GM23338 (cell line): ENCODE measurements around the gene STRN3. TPM values are rescaled to one million over a fixed set of nuclear protein-coding genes. Genes with fewer than 3 reads are reported as not detected.

ENCODE experiments used
- ATAC-seq: fragments of 200-7000 bp; cut with Tn5 transposase; 3 replicates; pipeline ENCODE4 v1.9.1; 2020
- DNase-seq: peaks from one replicate; pipeline ENCODE4 v3.0.0-alpha.2; 2015; ENCODE audit warnings: low spot score
- H2AFZ ChIP-seq: fragments of 200-600 bp; sonication (generic); 2 replicates; pipeline ENCODE4 v1.8.0; 2016; ENCODE audit warnings: antibody characterized with exemption, mild to moderate bottlenecking, moderate library complexity
- H3F3A ChIP-seq: fragments of 200-600 bp; sonication (generic); replicated peaks from 2 replicates; pipeline ENCODE4 v1.8.0; 2017; ENCODE audit warnings: antibody characterized with exemption, mixed run types, low read depth
- H3K27ac ChIP-seq: fragments of 200-600 bp; sonication (generic); 2 replicates; pipeline ENCODE4 v1.6.1; 2016; ENCODE audit warnings: low read depth
- H3K27me3 ChIP-seq: fragments of 200-600 bp; sonication (generic); 2 replicates; pipeline ENCODE4 v1.8.0; 2016; ENCODE audit warnings: mild to moderate bottlenecking, mixed run types, moderate library complexity; ENCODE audit not compliant: insufficient read depth
- H3K36me3 ChIP-seq: fragments of 200-600 bp; sonication (generic); 2 replicates; pipeline ENCODE4 v1.8.0; 2016; ENCODE audit warnings: mild to moderate bottlenecking; ENCODE audit not compliant: insufficient read depth
- H3K4me1 ChIP-seq: fragments of 200-600 bp; sonication (generic); 2 replicates; pipeline ENCODE4 v1.8.0; 2016; ENCODE audit warnings: mild to moderate bottlenecking, moderate library complexity; ENCODE audit not compliant: insufficient read depth
- H3K4me2 ChIP-seq: fragments of 200-600 bp; sonication (generic); 2 replicates; pipeline ENCODE4 v1.7.1; 2017; ENCODE audit warnings: mixed run types
- H3K4me3 ChIP-seq: fragments of 200-600 bp; sonication (generic); 2 replicates; pipeline ENCODE4 v1.6.1; 2016; ENCODE audit warnings: mixed run types
- H3K79me2 ChIP-seq: fragments of 200-600 bp; sonication (generic); replicated peaks from 2 replicates; pipeline ENCODE4 v1.8.0; 2017; ENCODE audit warnings: mild to moderate bottlenecking; ENCODE audit not compliant: insufficient read depth
- H3K9me2 ChIP-seq: fragments of 200-600 bp; sonication (generic); 2 replicates; pipeline ENCODE4 v1.8.0; 2017; ENCODE audit not compliant: insufficient read depth
- H4K20me1 ChIP-seq: fragments of 200-600 bp; sonication (generic); replicated peaks from 2 replicates; pipeline ENCODE4 v1.8.0; 2017; ENCODE audit warnings: mild to moderate bottlenecking; ENCODE audit not compliant: insufficient read depth
- H3K27ac Mint-ChIP-seq: 2 replicates; pipeline ENCODE4 v1.8.0; 2020; ENCODE audit warnings: inconsistent platforms, mild to moderate bottlenecking, moderate library complexity, mixed read lengths
- H3K27me3 Mint-ChIP-seq: 3 replicates; pipeline ENCODE4 v1.8.0; 2022; ENCODE audit warnings: low read depth, mild to moderate bottlenecking, moderate library complexity, mixed read lengths, inconsistent platforms; ENCODE audit not compliant: insufficient read depth, poor library complexity
- H3K36me3 Mint-ChIP-seq: 3 replicates; pipeline ENCODE4 v1.8.0; 2021; ENCODE audit warnings: low read depth, mild to moderate bottlenecking, inconsistent platforms, moderate library complexity, mixed read lengths
- H3K4me1 Mint-ChIP-seq: 3 replicates; pipeline ENCODE4 v1.8.0; 2020; ENCODE audit warnings: mild to moderate bottlenecking, inconsistent platforms, mixed read lengths
- H3K4me3 Mint-ChIP-seq: 3 replicates; pipeline ENCODE4 v1.8.0; 2021; ENCODE audit warnings: moderate library complexity, mild to moderate bottlenecking, inconsistent platforms, mixed read lengths
- H3K9me3 Mint-ChIP-seq: 3 replicates; pipeline ENCODE4 v1.8.0; 2020; ENCODE audit warnings: moderate library complexity, mild to moderate bottlenecking, inconsistent platforms, mixed read lengths
- CTCF ChIP-seq, 2 experiments: fragments of 200-600 bp in 1 of 2; sonication (generic) in 1 of 2; conservative IDR thresholded peaks; 2 replicates each; pipeline versions ENCODE4 v1.5.1 to v1.6.1; 2016 to 2017; ENCODE audit warnings: antibody characterized with exemption in 2 of 2, low read depth in 2 of 2, mild to moderate bottlenecking in 2 of 2, moderate library complexity in 1 of 2
- ETS1 ChIP-seq: IDR thresholded peaks from 2 replicates; pipeline ENCODE4 v1.6.1; 2016; ENCODE audit warnings: antibody characterized with exemption
- JUNB ChIP-seq: IDR thresholded peaks from one replicate; pipeline ENCODE4 v1.6.1; 2016; ENCODE audit warnings: antibody characterized with exemption; ENCODE audit not compliant: unreplicated experiment
- NANOG ChIP-seq: IDR thresholded peaks from 2 replicates; pipeline ENCODE4 v1.6.1; 2016; ENCODE audit warnings: antibody characterized with exemption, borderline replicate concordance
- POLR2AphosphoS5 ChIP-seq: IDR thresholded peaks from 2 replicates; pipeline ENCODE4 v1.6.1; 2016; ENCODE audit warnings: antibody characterized with exemption, low read depth
- REST ChIP-seq: IDR thresholded peaks from one replicate; pipeline ENCODE4 v1.6.1; 2018; ENCODE audit warnings: antibody characterized with exemption; ENCODE audit not compliant: unreplicated experiment
- STAT1 ChIP-seq: IDR thresholded peaks from one replicate; pipeline ENCODE4 v1.6.1; 2016; ENCODE audit warnings: antibody characterized with exemption; ENCODE audit not compliant: unreplicated experiment
- ZNF114 ChIP-seq: fragments of 250-450 bp; sonication (Bioruptor Pico); IDR thresholded peaks from 2 replicates; pipeline ENCODE4 v1.5.0; 2020; ENCODE audit warnings: mild to moderate bottlenecking, moderate library complexity
- ZNF331 ChIP-seq: fragments of 250-450 bp; sonication (Bioruptor Pico); IDR thresholded peaks from 2 replicates; pipeline ENCODE4 v1.5.0; 2020; ENCODE audit warnings: low read depth, mild to moderate bottlenecking, moderate library complexity
- polyA plus RNA-seq: library from polyadenylated mRNA; unstranded; fragments of >200 nt; fragmentation: Nextera tagmentation; extraction: Ambion mirVana; gene quantifications from 2 replicates; pipeline ENCODE4 v1.2.1, GENCODE V29; 2016
- total RNA-seq: library from RNA; depleted of rRNA; stranded (reverse); fragments of >200 nt; shearing (Covaris generic); gene quantifications from 2 replicates; pipeline ENCODE4 v1.2.3, GENCODE V29; 2014

Gene STRN3
- total and polyA plus RNA-seq, 2 experiments from 2014 or later, result 35.0 to 40.6 TPM

DNA sequence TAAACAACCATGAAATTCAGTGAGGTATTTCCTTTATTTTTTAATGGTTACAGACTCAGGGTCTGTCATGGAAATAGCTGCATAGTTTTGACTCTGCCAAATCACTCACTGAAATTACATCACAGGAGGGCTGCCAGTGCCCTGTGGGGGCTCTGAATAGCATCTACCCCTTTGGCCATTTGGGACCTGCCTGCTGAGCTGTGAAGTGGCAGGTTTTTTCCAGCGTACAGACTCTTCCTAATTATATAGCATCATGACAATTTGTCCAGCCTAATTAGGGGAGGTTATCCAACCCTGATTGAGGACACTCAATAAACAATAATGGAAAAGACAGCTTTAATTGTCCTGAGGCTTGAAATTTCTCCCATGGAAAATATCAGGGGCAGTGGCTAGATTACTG lies 153.6 kb downstream of the STRN3 start (continued):
- no peak for TF ChIP-seq POLR2AphosphoS5
- TF ChIP-seq CTCF (conservative IDR thresholded peaks at IDR 0.05; ENCODE audit: low read depth in 2 of 2), result no peak
- no peak for TF ChIP-seq STAT1
- no peak for TF ChIP-seq ZNF114 (CRISPR knock-in tag)
- TF ChIP-seq ZNF331 (CRISPR knock-in tag), result no peak
- no peak for TF ChIP-seq REST
- TF ChIP-seq ETS1, result no peak

- peaks cover 25% of the 10 kb centered on the region for H3K27me3 ChIP-seq
- Mint-ChIP-seq H3K27me3 (peaks cover 22% of the 10 kb centered on the region), H3K27ac (no peak overlapping the region), H3K4me3 (no peak overlapping the region), H3K9me3 (no peaks in the 10 kb centered on the region), H3K36me3 (no peaks in the 10 kb centered on the region), H3K4me1 (peaks cover 34% of the 10 kb centered on the region)
- DNase-seq (no peak), ATAC-seq (no peak)
- TF ChIP-seq ZNF331 (CRISPR knock-in tag) (no peak), JUNB (no peak), ETS1 (no peak), NANOG (no peak)
- no peak overlapping the region; the same call in 1 of the 2 replicates for H2AFZ ChIP-seq
- no peaks in the 10 kb centered on the region for H3K9me2 ChIP-seq
- no peak overlapping the region for H3K4me3 ChIP-seq
- H3F3A ChIP-seq, result no peaks in the 10 kb centered on the region
- no peaks in the 10 kb centered on the region for H3K79me2 ChIP-seq
- H3K4me2 ChIP-seq, result no peak overlapping the region
- no peaks in the 10 kb centered on the region for H4K20me1 ChIP-seq
- H3K4me1 ChIP-seq, result peaks cover 39% of the 10 kb centered on the region
- H3K36me3 ChIP-seq, result no peaks in the 10 kb centered on the region
- H3K27ac ChIP-seq, result no peak overlapping the region
Observed at GRCh38 chr14:30869551-30870155, 156.5 kb downstream of the STRN3 start.
